HUES64 (cell line): Measurements from ENCODE around the gene SCRG1.

Experiments used
- H3K27ac ChIP-seq: 2 replicates; pipeline ENCODE4 v1.7.0; 2013; ENCODE audit warnings: low read depth, low read length, inconsistent platforms
- H3K27me3 ChIP-seq: 2 replicates; pipeline ENCODE4 v1.6.1; 2013; ENCODE audit warnings: mild to moderate bottlenecking, low read length; ENCODE audit not compliant: insufficient read depth
- H3K36me3 ChIP-seq: 2 replicates; pipeline ENCODE4 v1.6.1; 2013; ENCODE audit warnings: mild to moderate bottlenecking, low read length; ENCODE audit not compliant: insufficient read depth
- H3K4me1 ChIP-seq: 2 replicates; pipeline ENCODE4 v1.6.1; 2013; ENCODE audit warnings: mild to moderate bottlenecking, low read length, moderate library complexity; ENCODE audit not compliant: insufficient read depth
- H3K4me3 ChIP-seq: 2 replicates; pipeline ENCODE4 v1.5.1; 2013; ENCODE audit warnings: mild to moderate bottlenecking, low read length, moderate library complexity
- H3K9ac ChIP-seq: 2 replicates; pipeline ENCODE4 v1.6.1; 2013; ENCODE audit warnings: mild to moderate bottlenecking, low read depth, low read length
- H3K9me3 ChIP-seq: 2 replicates; pipeline ENCODE4 v1.6.1; 2013; ENCODE audit warnings: low read depth, low read length; ENCODE audit not compliant: insufficient read depth
- WGBS: fragments of 150-250, 120-280 bp; methylation state at CpG from one replicate; pipeline ENCODE4 v1.1.7; 2013; ENCODE audit warnings: missing lambda C conversion rate; 5-methylcytosine and 5-hydroxymethylcytosine counted together

The SCRG1 gene

GRCh38 chr4:173410079-173410478 lies 11.2 kb upstream of the SCRG1 start:
- H3K9me3 ChIP-seq = no peaks in the 10 kb centered on the region
- 41% methylated on average over 2 of the region's 2 CpGs for WGBS
- no peak overlapping the region for H3K27ac ChIP-seq
- H3K9ac ChIP-seq = no peak overlapping the region
- H3K36me3 ChIP-seq = no peaks in the 10 kb centered on the region
- H3K4me1 ChIP-seq = no peaks in the 10 kb centered on the region
- H3K27me3 ChIP-seq = no peaks in the 10 kb centered on the region
- no peak overlapping the region for H3K4me3 ChIP-seq

- Histone ChIP-seq H3K27me3 (no peaks in the 10 kb centered on the region), H3K4me1 (no peaks in the 10 kb centered on the region), H3K4me3 (no peak overlapping the region), H3K9ac (no peak overlapping the region), H3K9me3 (no peaks in the 10 kb centered on the region), H3K27ac (no peak overlapping the region), H3K36me3 (no peaks in the 10 kb centered on the region)
- WGBS = 98% methylated on average over 2 of the region's 4 CpGs
Observed at GRCh38 chr4:173405840-173406606, 7.1 kb upstream of the SCRG1 start.

GRCh38 chr4:173404296-173404865 lies 5.5 kb upstream of the SCRG1 start:
- Histone ChIP-seq H3K4me1 (no peaks in the 10 kb centered on the region), H3K9me3 (no peaks in the 10 kb centered on the region), H3K27me3 (no peaks in the 10 kb centered on the region), H3K36me3 (no peaks in the 10 kb centered on the region), H3K9ac (no peak overlapping the region), H3K27ac (no peak overlapping the region), H3K4me3 (no peak overlapping the region)
- 95% methylated on average over 2 of the region's 3 CpGs for WGBS

DNA sequence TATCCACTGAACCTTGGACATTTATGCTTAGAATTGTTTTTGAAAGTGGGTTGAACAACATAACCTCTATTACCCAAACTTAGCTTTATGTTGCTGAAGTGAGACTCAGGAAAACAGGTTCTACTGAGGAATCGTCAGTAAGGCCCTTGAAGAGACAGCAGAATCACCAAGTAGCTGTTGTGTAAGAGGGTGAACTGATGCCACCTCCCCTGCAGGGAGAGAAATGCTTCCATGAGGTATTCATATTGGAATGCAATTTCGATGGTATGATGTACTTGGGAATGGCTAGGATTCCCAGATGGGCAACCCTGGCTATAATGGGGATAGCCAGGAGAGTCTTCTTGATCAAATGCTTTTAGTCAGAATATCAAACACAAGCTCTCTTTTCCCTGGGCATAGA lies 4.1 kb upstream of the SCRG1 start:
- Histone ChIP-seq H3K36me3 (no peaks in the 10 kb centered on the region), H3K9ac (no peak overlapping the region), H3K9me3 (no peaks in the 10 kb centered on the region), H3K4me3 (no peak overlapping the region), H3K27me3 (no peaks in the 10 kb centered on the region), H3K4me1 (peaks cover 6% of the 10 kb centered on the region; the same call in 1 of the 2 replicates), H3K27ac (no peak overlapping the region)
- WGBS = 81% methylated on average over 2 of the region's 2 CpGs

DNA sequence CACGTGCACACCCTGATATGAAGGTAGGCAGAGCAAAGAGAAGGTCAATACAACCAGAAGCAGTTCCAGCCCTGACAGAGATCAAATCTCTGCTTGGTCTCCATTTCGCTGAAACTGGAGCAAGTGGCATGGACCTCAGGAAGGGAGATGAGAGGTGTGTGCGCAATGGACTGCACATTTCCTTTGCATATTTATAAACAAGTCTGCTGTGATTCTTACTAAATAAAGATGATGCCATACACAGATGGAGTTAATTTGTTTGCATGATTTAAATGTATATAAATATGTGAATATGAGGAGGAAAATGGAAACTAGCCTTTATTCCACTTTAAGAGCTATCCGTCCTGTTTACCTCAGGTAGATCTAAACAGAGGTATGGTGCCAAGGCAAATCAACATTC lies 2.1 kb upstream of the SCRG1 start:
- no peak overlapping the region for H3K9ac ChIP-seq
- no peaks in the 10 kb centered on the region for H3K9me3 ChIP-seq
- no peak overlapping the region for H3K4me3 ChIP-seq
- H3K4me1 ChIP-seq = peaks cover 6% of the 10 kb centered on the region; the same call in 1 of the 2 replicates
- no peak overlapping the region for H3K27ac ChIP-seq
- 90% methylated on average over 4 of the region's 4 CpGs for WGBS
- no peaks in the 10 kb centered on the region for H3K36me3 ChIP-seq
- no peaks in the 10 kb centered on the region for H3K27me3 ChIP-seq

GRCh38 chr4:173398220-173398619 lies 696 bp downstream of the SCRG1 start:
- Histone ChIP-seq H3K27ac (no peak overlapping the region), H3K27me3 (no peaks in the 10 kb centered on the region), H3K9ac (no peak overlapping the region), H3K4me1 (peaks cover 6% of the 10 kb centered on the region; the same call in 1 of the 2 replicates), H3K9me3 (no peaks in the 10 kb centered on the region), H3K4me3 (no peak overlapping the region), H3K36me3 (no peaks in the 10 kb centered on the region)

- no peaks in the 10 kb centered on the region for H3K27me3 ChIP-seq
- H3K4me1 ChIP-seq = peaks cover 6% of the 10 kb centered on the region; the same call in 1 of the 2 replicates
- H3K4me3 ChIP-seq = no peak overlapping the region
- no peak overlapping the region for H3K27ac ChIP-seq
- no peaks in the 10 kb centered on the region for H3K9me3 ChIP-seq
- WGBS = 86% methylated on average over 1 of the region's 1 CpG
- no peak overlapping the region for H3K9ac ChIP-seq
- H3K36me3 ChIP-seq = no peaks in the 10 kb centered on the region
Observed at GRCh38 chr4:173397604-173398003, 1.3 kb downstream of the SCRG1 start.

DNA sequence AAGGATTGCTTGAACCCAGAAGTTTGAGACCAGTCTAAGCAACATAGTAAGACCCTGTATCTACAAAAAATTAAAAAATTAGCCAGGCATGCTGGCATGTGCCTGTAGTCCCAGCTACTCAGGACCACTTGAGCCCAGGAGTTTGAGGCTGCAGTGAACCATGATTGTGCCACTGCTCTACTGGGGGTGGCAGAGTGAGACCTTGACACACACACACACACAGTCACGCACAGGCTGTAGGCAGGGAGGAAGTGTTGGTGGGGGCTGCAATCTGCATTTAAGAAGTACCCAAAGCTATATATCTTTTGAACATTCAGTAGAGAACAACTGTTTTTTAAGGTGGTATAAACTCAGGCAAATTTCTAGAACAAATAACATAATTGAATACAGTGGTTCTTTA lies 7.2 kb downstream of the SCRG1 start:
- H3K27ac ChIP-seq = no peak overlapping the region
- H3K4me3 ChIP-seq = no peak overlapping the region
- no peaks in the 10 kb centered on the region for H3K36me3 ChIP-seq
- no CpG with 5 or more reads among the region's 1 CpG for WGBS
- no peaks in the 10 kb centered on the region for H3K4me1 ChIP-seq
- H3K9ac ChIP-seq = no peak overlapping the region
- no peaks in the 10 kb centered on the region for H3K9me3 ChIP-seq
- no peaks in the 10 kb centered on the region for H3K27me3 ChIP-seq

DNA sequence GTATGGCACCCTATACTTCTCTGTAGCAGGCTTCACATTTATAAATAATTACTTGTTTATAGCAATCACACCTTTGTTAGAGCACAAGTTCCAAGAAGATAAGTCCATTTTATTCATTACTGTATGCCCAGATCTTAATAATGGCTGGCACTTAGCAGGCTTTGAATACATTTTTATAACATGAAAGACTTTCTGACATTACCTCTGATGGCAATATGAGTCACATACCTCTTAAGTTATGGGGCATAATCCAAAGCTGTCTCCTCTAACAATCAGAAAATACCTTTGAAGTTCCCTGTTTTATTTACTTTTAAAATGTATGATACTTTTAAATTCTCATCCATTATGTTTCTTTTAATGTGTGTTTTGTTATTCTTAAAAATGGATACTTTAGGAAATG lies 12.2 kb downstream of the SCRG1 start:
- Histone ChIP-seq H3K36me3 (no peaks in the 10 kb centered on the region), H3K4me3 (no peak overlapping the region), H3K4me1 (peaks cover 7% of the 10 kb centered on the region; the same call in 1 of the 2 replicates), H3K9me3 (no peaks in the 10 kb centered on the region), H3K27ac (no peak overlapping the region), H3K9ac (no peak overlapping the region), H3K27me3 (no peaks in the 10 kb centered on the region)

DNA sequence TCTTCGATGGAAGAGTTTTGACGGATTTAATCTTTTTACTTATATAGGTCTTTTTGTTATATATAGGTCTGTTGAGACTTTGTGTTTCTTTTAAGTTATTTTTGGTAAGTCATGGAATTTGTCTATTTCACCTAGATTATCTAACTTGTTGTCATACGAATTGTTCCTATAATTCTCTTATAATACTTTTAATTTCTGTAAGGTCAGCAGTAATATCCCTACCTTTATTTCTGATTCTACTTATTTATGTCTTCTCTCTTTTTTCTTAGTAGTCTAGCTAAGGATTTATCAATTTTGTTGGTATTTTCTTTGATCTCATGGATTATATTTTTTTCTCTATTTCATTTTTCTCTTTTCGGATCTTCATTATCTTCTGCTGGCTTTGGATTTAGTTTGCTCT lies 16.6 kb downstream of the SCRG1 start:
- Histone ChIP-seq H3K4me1 (peaks cover 22% of the 10 kb centered on the region), H3K9ac (no peak overlapping the region), H3K36me3 (peaks cover 2% of the 10 kb centered on the region; the same call in 1 of the 2 replicates), H3K27me3 (no peaks in the 10 kb centered on the region), H3K27ac (no peak overlapping the region), H3K9me3 (no peaks in the 10 kb centered on the region), H3K4me3 (no peak overlapping the region)
- WGBS = 69% methylated on average over 2 of the region's 4 CpGs

GRCh38 chr4:173381610-173382009 lies 17.3 kb downstream of the SCRG1 start:
- H3K9me3 ChIP-seq = no peaks in the 10 kb centered on the region
- WGBS = 38% methylated on average over 1 of the region's 1 CpG
- no peak overlapping the region for H3K4me3 ChIP-seq
- peaks cover 5% of the 10 kb centered on the region; the same call in 1 of the 2 replicates for H3K36me3 ChIP-seq
- no peak overlapping the region; the same call in 1 of the 2 replicates for H3K27ac ChIP-seq
- no peak overlapping the region for H3K9ac ChIP-seq
- H3K27me3 ChIP-seq = no peaks in the 10 kb centered on the region
- H3K4me1 ChIP-seq = peaks cover 24% of the 10 kb centered on the region
